PC-9 (cell line): ENCODE data around the gene PVALB.

Experiments used
- CTCF ChIP-seq: fragments of 200-600 bp; sonication (generic); conservative IDR thresholded peaks from 2 replicates; pipeline ENCODE4 v1.6.1; 2017; ENCODE audit warnings: mixed run types, antibody characterized with exemption, mild to moderate bottlenecking, moderate library complexity
- EZH2 ChIP-seq: fragments of 200-600 bp; sonication (generic); IDR thresholded peaks from 2 replicates; pipeline ENCODE4 v1.8.0; 2017; ENCODE audit warnings: antibody characterized with exemption, low read depth

GRCh38 chr22:36814801-36815200 is 2.0 kb downstream of the PVALB start:
- TF ChIP-seq CTCF (no peak), EZH2 (no peak)
